Measurements from ENCODE around the gene YPEL2.
"Not testable (repeated sequence)": the region's sequence is repeated elsewhere in the genome, so short reads cannot be mapped to it uniquely, and the experiment has no call there.

The YPEL2 gene

GRCh38 chr17:59311521-59311920 is 19.9 kb upstream of the YPEL2 start:
- H3K4me1 ChIP-seq (ENCODE audit: insufficient read depth, low read length); H3K9me3 ChIP-seq (ENCODE audit: control insufficient read depth, insufficient read depth, low read length); H3K9ac ChIP-seq (ENCODE audit: low read depth, low read length); H3K36me3 ChIP-seq (ENCODE audit: insufficient read depth, low read length): not testable (repeated sequence)

GRCh38 chr17:59315866-59316265 is 15.6 kb upstream of the YPEL2 start:
- Histone ChIP-seq H3K36me3 (ENCODE audit: insufficient read depth, low read length) (no peaks in the 10 kb centered on the region), H3K9ac (ENCODE audit: low read depth, low read length) (no peak overlapping the region), H3K4me1 (ENCODE audit: insufficient read depth, low read length) (no peaks in the 10 kb centered on the region), H3K9me3 (ENCODE audit: control insufficient read depth, insufficient read depth, low read length) (no peaks in the 10 kb centered on the region)

- Histone ChIP-seq H3K4me1 (ENCODE audit: insufficient read depth, low read length) (0 out of 2 replicates have a peak, but pooled peaks cover 12% of the 10 kb centered on the region), H3K9me3 (ENCODE audit: control insufficient read depth, insufficient read depth, low read length) (no peaks in the 10 kb centered on the region), H3K36me3 (ENCODE audit: insufficient read depth, low read length) (no peaks in the 10 kb centered on the region), H3K9ac (ENCODE audit: low read depth, low read length) (no peak overlapping the region)
Observed at GRCh38 chr17:59327121-59327980, 4.1 kb upstream of the YPEL2 start.

GRCh38 chr17:59327981-59328290 is 3.5 kb upstream of the YPEL2 start:
- Histone ChIP-seq H3K9me3 (ENCODE audit: control insufficient read depth, insufficient read depth, low read length) (no peaks in the 10 kb centered on the region), H3K4me1 (ENCODE audit: insufficient read depth, low read length) (0 out of 2 replicates have a peak, but pooled peaks cover 12% of the 10 kb centered on the region), H3K36me3 (ENCODE audit: insufficient read depth, low read length) (no peaks in the 10 kb centered on the region), H3K9ac (ENCODE audit: low read depth, low read length) (no peak overlapping the region)

GRCh38 chr17:59328601-59329000 is 2.9 kb upstream of the YPEL2 start:
- no peaks in the 10 kb centered on the region for H3K9me3 ChIP-seq (ENCODE audit: control insufficient read depth, insufficient read depth, low read length)
- H3K4me1 ChIP-seq (ENCODE audit: insufficient read depth, low read length), result 0 out of 2 replicates have a peak, but pooled peaks cover 12% of the 10 kb centered on the region
- H3K36me3 ChIP-seq (ENCODE audit: insufficient read depth, low read length), result no peaks in the 10 kb centered on the region
- no peak overlapping the region for H3K9ac ChIP-seq (ENCODE audit: low read depth, low read length)

- H3K4me1 ChIP-seq (ENCODE audit: insufficient read depth, low read length), result 0 out of 2 replicates have a peak, but pooled peaks cover 12% of the 10 kb centered on the region
- no peak overlapping the region for H3K9ac ChIP-seq (ENCODE audit: low read depth, low read length)
- H3K9me3 ChIP-seq (ENCODE audit: control insufficient read depth, insufficient read depth, low read length), result no peaks in the 10 kb centered on the region
- no peaks in the 10 kb centered on the region for H3K36me3 ChIP-seq (ENCODE audit: insufficient read depth, low read length)
Observed at GRCh38 chr17:59329176-59330052, 2.0 kb upstream of the YPEL2 start.

- Histone ChIP-seq H3K4me1 (ENCODE audit: insufficient read depth, low read length) (0 out of 2 replicates have a peak, but pooled peaks cover 12% of the 10 kb centered on the region), H3K36me3 (ENCODE audit: insufficient read depth, low read length) (no peaks in the 10 kb centered on the region), H3K9me3 (ENCODE audit: control insufficient read depth, insufficient read depth, low read length) (no peaks in the 10 kb centered on the region), H3K9ac (ENCODE audit: low read depth, low read length) (peak overlapping the region; percentile 72; the same call in 1 of the 2 replicates)
Observed at GRCh38 chr17:59330053-59330942, 1.2 kb upstream of the YPEL2 start.

- Histone ChIP-seq H3K36me3 (ENCODE audit: insufficient read depth, low read length) (no peaks in the 10 kb centered on the region), H3K9ac (ENCODE audit: low read depth, low read length) (peak overlapping the region; percentile 65), H3K9me3 (ENCODE audit: control insufficient read depth, insufficient read depth, low read length) (no peaks in the 10 kb centered on the region), H3K4me1 (ENCODE audit: insufficient read depth, low read length) (0 out of 2 replicates have a peak, but pooled peaks cover 12% of the 10 kb centered on the region)
Observed at GRCh38 chr17:59331929-59332748, 684 bp downstream of the YPEL2 start.

GRCh38 chr17:59332749-59333377 is 1.4 kb downstream of the YPEL2 start:
- 0 out of 2 replicates have a peak, but pooled peaks cover 12% of the 10 kb centered on the region for H3K4me1 ChIP-seq (ENCODE audit: insufficient read depth, low read length)
- H3K36me3 ChIP-seq (ENCODE audit: insufficient read depth, low read length), result no peaks in the 10 kb centered on the region
- H3K9ac ChIP-seq (ENCODE audit: low read depth, low read length), result peak overlapping the region; percentile 65; the same call in 1 of the 2 replicates
- H3K9me3 ChIP-seq (ENCODE audit: control insufficient read depth, insufficient read depth, low read length), result no peaks in the 10 kb centered on the region

- H3K4me1 ChIP-seq (ENCODE audit: insufficient read depth, low read length), result 0 out of 2 replicates have a peak, but pooled peaks cover 12% of the 10 kb centered on the region
Observed at GRCh38 chr17:59333836-59334235, 2.4 kb downstream of the YPEL2 start.

GRCh38 chr17:59335685-59336084 is 4.2 kb downstream of the YPEL2 start:
- no peak overlapping the region for H3K9ac ChIP-seq (ENCODE audit: low read depth, low read length)
- H3K9me3 ChIP-seq (ENCODE audit: control insufficient read depth, insufficient read depth, low read length), result no peaks in the 10 kb centered on the region

More at GRCh38 chr17:59333836-59334235, 2.4 kb downstream of the YPEL2 start:
- H3K9ac ChIP-seq (ENCODE audit: low read depth, low read length), result no peak overlapping the region
- no peaks in the 10 kb centered on the region for H3K36me3 ChIP-seq (ENCODE audit: insufficient read depth, low read length)
- H3K9me3 ChIP-seq (ENCODE audit: control insufficient read depth, insufficient read depth, low read length), result no peaks in the 10 kb centered on the region

GRCh38 chr17:59337741-59338299 is 6.4 kb downstream of the YPEL2 start:
- H3K9me3 ChIP-seq (ENCODE audit: control insufficient read depth, insufficient read depth, low read length), result no peaks in the 10 kb centered on the region
- no peaks in the 10 kb centered on the region for H3K4me1 ChIP-seq (ENCODE audit: insufficient read depth, low read length)
- H3K36me3 ChIP-seq (ENCODE audit: insufficient read depth, low read length), result no peaks in the 10 kb centered on the region
- no peak overlapping the region for H3K9ac ChIP-seq (ENCODE audit: low read depth, low read length)

More at GRCh38 chr17:59335685-59336084, 4.2 kb downstream of the YPEL2 start:
- H3K4me1 ChIP-seq (ENCODE audit: insufficient read depth, low read length), result no peaks in the 10 kb centered on the region
- H3K36me3 ChIP-seq (ENCODE audit: insufficient read depth, low read length), result no peaks in the 10 kb centered on the region
